ENCODE data around the gene USP5. TPM values are rescaled to one million over a fixed set of nuclear protein-coding genes. Genes with fewer than 3 reads are reported as not detected.
"Not testable (repeated sequence)": the region's sequence is repeated elsewhere in the genome, so short reads cannot be mapped to it uniquely, and the experiment has no call there.

USP5 gene
- total RNA-seq, 1 donor from 2014 or later = 60.9 TPM

- no peak for DNase-seq (ENCODE audit: low spot score)
- H3K27me3 ChIP-seq = no peaks in the 10 kb centered on the region
- peak overlapping the region; percentile 87 for H3K4me2 ChIP-seq
- H3K27ac ChIP-seq = no peak overlapping the region
- Mint-ChIP-seq H3K36me3 (peaks cover 5% of the 10 kb centered on the region), H3K4me3 (no peak overlapping the region), H3K4me1 (peaks cover 11% of the 10 kb centered on the region), H3K9me3 (peaks cover 3% of the 10 kb centered on the region), H3K27ac (no peak overlapping the region), H3K27me3 (ENCODE audit: insufficient read depth, low read depth) (peaks cover 5% of the 10 kb centered on the region)
- peak overlapping the region; percentile 59 for H3K4me3 ChIP-seq
- TF ChIP-seq EZH2phosphoT487 (IDR thresholded peaks at IDR 0.05) (no peak), EZH2 (IDR thresholded peaks at IDR 0.05) (no peak), CTCF (IDR thresholded peaks at IDR 0.05) (no peak)
- H3F3A ChIP-seq (ENCODE audit: low read depth) = peaks cover 29% of the 10 kb centered on the region
- no peaks in the 10 kb centered on the region for H4K20me1 ChIP-seq (ENCODE audit: low read depth)
- no peaks in the 10 kb centered on the region for H3K9me3 ChIP-seq (ENCODE audit: low read depth)
- no peaks in the 10 kb centered on the region for H3K79me2 ChIP-seq (ENCODE audit: low read depth)
- H3K36me3 ChIP-seq = no peaks in the 10 kb centered on the region
- H2AFZ ChIP-seq (replicated peaks) = peak overlapping the region; percentile 74
- H3K4me1 ChIP-seq = peaks cover 28% of the 10 kb centered on the region
- no peak overlapping the region for H3K9ac ChIP-seq
These were observed 53.6 kb downstream of the USP5 start for GRCh38 chr12:6905414-6906040.

- not testable (repeated sequence) for H2AFZ ChIP-seq (replicated peaks); H3K4me2 ChIP-seq; H3K27ac ChIP-seq; H3K27me3 ChIP-seq; H3K9ac ChIP-seq; H3K36me3 Mint-ChIP-seq; H3K9me3 Mint-ChIP-seq; H3K36me3 ChIP-seq; H3K27me3 Mint-ChIP-seq (ENCODE audit: insufficient read depth, low read depth); H4K20me1 ChIP-seq (ENCODE audit: low read depth); H3K79me2 ChIP-seq (ENCODE audit: low read depth); DNase-seq (ENCODE audit: low spot score); H3K27ac Mint-ChIP-seq; H3K4me3 ChIP-seq; H3K9me3 ChIP-seq (ENCODE audit: low read depth)
- H3K4me1 Mint-ChIP-seq = peaks cover 19% of the 10 kb centered on the region
- Histone ChIP-seq H3K4me1 (peaks cover 26% of the 10 kb centered on the region), H3F3A (ENCODE audit: low read depth) (peaks cover 37% of the 10 kb centered on the region)
- H3K4me3 Mint-ChIP-seq = peak overlapping the region; percentile 59
These were observed 56.2 kb downstream of the USP5 start for GRCh38 chr12:6908141-6908540.

DNA sequence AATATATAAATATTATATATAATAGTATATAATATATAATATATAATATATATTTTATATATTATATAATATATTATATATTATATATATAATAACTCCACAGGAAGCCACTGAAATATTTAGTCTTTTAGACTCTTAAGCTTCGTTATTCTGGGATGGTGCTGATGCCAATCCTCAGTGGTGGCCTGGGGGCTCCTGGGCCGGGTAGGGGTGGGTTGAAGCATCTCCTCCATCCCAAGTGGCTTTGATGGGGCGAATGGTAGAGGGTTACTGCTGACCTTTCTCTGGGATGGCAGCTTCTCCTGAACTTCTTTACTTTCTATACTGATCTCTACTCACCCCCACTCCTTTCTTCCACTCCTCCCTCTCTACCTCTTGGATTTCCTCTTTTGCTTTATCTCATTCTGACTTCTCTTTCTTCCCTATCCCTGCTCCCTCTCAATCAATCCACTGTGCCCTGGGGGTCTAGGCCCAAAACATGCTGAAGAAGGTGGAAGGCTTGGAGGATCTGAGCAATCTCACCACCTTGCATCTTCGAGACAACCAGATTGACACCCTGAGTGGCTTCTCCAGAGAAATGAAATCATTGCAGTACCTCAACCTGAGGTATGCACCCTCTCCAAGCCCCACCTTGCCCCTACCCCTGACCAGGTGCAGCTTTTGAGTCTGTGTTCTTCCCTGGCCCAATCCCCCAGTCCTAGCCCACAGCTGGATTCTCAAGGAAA, 57.6 kb downstream of the USP5 start:
- no peak overlapping the region for H2AFZ ChIP-seq (replicated peaks)
- H3F3A ChIP-seq (ENCODE audit: low read depth) = peaks cover 42% of the 10 kb centered on the region
- H3K27me3 ChIP-seq = no peaks in the 10 kb centered on the region
- H3K9me3 Mint-ChIP-seq = no peaks in the 10 kb centered on the region
- TF ChIP-seq EZH2phosphoT487 (IDR thresholded peaks at IDR 0.05) (no peak), CTCF (IDR thresholded peaks at IDR 0.05) (no peak), EZH2 (IDR thresholded peaks at IDR 0.05) (no peak)
- no peak overlapping the region for H3K9ac ChIP-seq
- peaks cover 4% of the 10 kb centered on the region for H3K36me3 Mint-ChIP-seq
- H3K27ac ChIP-seq = no peak overlapping the region
- no peak overlapping the region for H3K4me2 ChIP-seq
- peaks cover 9% of the 10 kb centered on the region for H3K79me2 ChIP-seq (ENCODE audit: low read depth)
- H3K36me3 ChIP-seq = no peaks in the 10 kb centered on the region
- H3K4me3 Mint-ChIP-seq = peak overlapping the region; percentile 10
- no peaks in the 10 kb centered on the region for H4K20me1 ChIP-seq (ENCODE audit: low read depth)
- H3K27me3 Mint-ChIP-seq (ENCODE audit: insufficient read depth, low read depth) = peaks cover 3% of the 10 kb centered on the region
- H3K9me3 ChIP-seq (ENCODE audit: low read depth) = no peaks in the 10 kb centered on the region
- no peak overlapping the region for H3K4me3 ChIP-seq
- peaks cover 24% of the 10 kb centered on the region for H3K4me1 Mint-ChIP-seq
- DNase-seq (ENCODE audit: low spot score) = no peak
- H3K4me1 ChIP-seq = peaks cover 21% of the 10 kb centered on the region
- no peak overlapping the region for H3K27ac Mint-ChIP-seq

Measured in neural progenitor cell (in vitro differentiated cells).